NCI-H2107 (cell line): ENCODE data around the gene FARP2.
"Not testable (repeated sequence)": the region's sequence is repeated elsewhere in the genome, so short reads cannot be mapped to it uniquely, and the experiment has no call there.

ENCODE experiments used
- DNase-seq: peaks from one replicate; lab custom pipeline; 2025; lab: John Stamatoyannopoulos, UW

FARP2 gene

GRCh38 chr2:241412144-241412543 lies 56.1 kb downstream of the FARP2 start:
- peak; percentile 65 for DNase-seq

- DNase-seq: not testable (repeated sequence)
These were observed 57.4 kb downstream of the FARP2 start for GRCh38 chr2:241413501-241413900.

GRCh38 chr2:241413929-241414580 lies 58.0 kb downstream of the FARP2 start:
- DNase-seq: no peak

GRCh38 chr2:241415196-241415595 lies 59.1 kb downstream of the FARP2 start:
- no peak for DNase-seq

- DNase-seq: peak; percentile 20
These were observed 61.5 kb downstream of the FARP2 start for GRCh38 chr2:241417626-241418025.

- DNase-seq: no peak
These were observed 65.2 kb downstream of the FARP2 start for GRCh38 chr2:241421330-241421729.

GRCh38 chr2:241421942-241422341 lies 65.9 kb downstream of the FARP2 start:
- DNase-seq: not testable (repeated sequence)

GRCh38 chr2:241422350-241422749 lies 66.3 kb downstream of the FARP2 start:
- DNase-seq: no peak

- DNase-seq: not testable (repeated sequence)
These were observed 67.4 kb downstream of the FARP2 start for GRCh38 chr2:241423489-241423888.

GRCh38 chr2:241425368-241425767 lies 69.3 kb downstream of the FARP2 start:
- DNase-seq: no peak

GRCh38 chr2:241430178-241430577 lies 74.1 kb downstream of the FARP2 start:
- no peak for DNase-seq

GRCh38 chr2:241432824-241433448 lies 76.9 kb downstream of the FARP2 start:
- no peak for DNase-seq

- no peak for DNase-seq
These were observed 81.1 kb downstream of the FARP2 start for GRCh38 chr2:241437179-241437578.

- no peak for DNase-seq
These were observed 85.4 kb downstream of the FARP2 start for GRCh38 chr2:241441492-241441891.

GRCh38 chr2:241443486-241444223 lies 87.6 kb downstream of the FARP2 start:
- peak; percentile 78 for DNase-seq

GRCh38 chr2:241445426-241445825 lies 89.3 kb downstream of the FARP2 start:
- no peak for DNase-seq

- DNase-seq: not testable (repeated sequence)
These were observed 94.0 kb downstream of the FARP2 start for GRCh38 chr2:241450092-241450491.

- no peak for DNase-seq
These were observed 95.9 kb downstream of the FARP2 start for GRCh38 chr2:241451840-241452506.

- DNase-seq: not testable (repeated sequence)
These were observed 97.8 kb downstream of the FARP2 start for GRCh38 chr2:241453919-241454318.

- no peak for DNase-seq
These were observed 98.9 kb downstream of the FARP2 start for GRCh38 chr2:241454837-241455485.

GRCh38 chr2:241456546-241456945 lies 100.5 kb downstream of the FARP2 start:
- no peak for DNase-seq

- DNase-seq: no peak
These were observed 102.6 kb downstream of the FARP2 start for GRCh38 chr2:241458687-241459086.
